Liver (tissue), 9 donors: ENCODE data around the gene MYO16. TPM values are rescaled to one million over a fixed set of nuclear protein-coding genes. Genes with fewer than 3 reads are reported as not detected.

Source experiments
- DNase-seq: peaks from one replicate; pipeline ENCODE4 v3.0.0-alpha.2; 2017; ENCODE audit warnings: low spot score
- H3K27ac ChIP-seq, 2 donors: one replicate each; pipeline ENCODE4 v1.7.0; 2013; ENCODE audit warnings: inconsistent platforms in 2 of 2, low read length in 2 of 2, control low read depth in 1 of 2, low read depth in 1 of 2, mild to moderate bottlenecking in 1 of 2
- H3K27me3 ChIP-seq, 4 donors: one replicate each; pipeline versions ENCODE4 v1.6.1 to v1.7.0; 2013; ENCODE audit warnings: low read length in 3 of 4, inconsistent platforms in 1 of 4, mild to moderate bottlenecking in 1 of 4, moderate library complexity in 1 of 4; ENCODE audit not compliant: control insufficient read depth in 4 of 4, insufficient read depth in 4 of 4
- H3K36me3 ChIP-seq, 4 donors: one replicate each; pipeline versions ENCODE4 v1.6.1 to v1.7.0; 2013; ENCODE audit warnings: low read length in 3 of 4, mild to moderate bottlenecking in 3 of 4, low read depth in 1 of 4, moderate library complexity in 1 of 4; ENCODE audit not compliant: control insufficient read depth in 4 of 4, insufficient read depth in 3 of 4
- H3K4me1 ChIP-seq, 4 donors: one replicate each; pipeline versions ENCODE4 v1.6.1 to v1.7.0; 2013; ENCODE audit warnings: low read length in 3 of 4, mild to moderate bottlenecking in 3 of 4, moderate library complexity in 1 of 4; ENCODE audit not compliant: control insufficient read depth in 4 of 4, insufficient read depth in 4 of 4
- H3K4me3 ChIP-seq, 3 donors: one replicate each; pipeline versions ENCODE4 v1.6.1 to v1.7.0; 2013; ENCODE audit warnings: low read length in 3 of 3, control low read depth in 1 of 3, low read depth in 1 of 3, mild to moderate bottlenecking in 1 of 3
- H3K9ac ChIP-seq, 2 donors: one replicate each; pipeline ENCODE4 v1.7.0; 2013; ENCODE audit warnings: low read length in 2 of 2, mild to moderate bottlenecking in 2 of 2, moderate library complexity in 2 of 2, control low read depth in 1 of 2, low read depth in 1 of 2
- H3K9me3 ChIP-seq, 4 donors: one replicate each; pipeline versions ENCODE4 v1.6.1 to v1.7.0; 2013; ENCODE audit warnings: low read length in 3 of 4; ENCODE audit not compliant: control insufficient read depth in 4 of 4
- CTCF ChIP-seq: fragments of 150-350 bp; IDR thresholded peaks from 2 replicates; pipeline ENCODE4 v1.5.1; 2017; ENCODE audit warnings: improper control_type of control experiment, low read depth, low read length; ENCODE audit not compliant: missing input control
- EGR1 ChIP-seq, 2 donors: IDR thresholded peaks; 2 replicates each; pipeline ENCODE4 v1.6.1; 2016 to 2018; ENCODE audit warnings: antibody characterized with exemption in 2 of 2, low read depth in 2 of 2
- FOXA1 ChIP-seq: IDR thresholded peaks from 2 replicates; pipeline ENCODE4 v1.6.1; 2016; ENCODE audit warnings: antibody characterized with exemption
- FOXA2 ChIP-seq: IDR thresholded peaks from 2 replicates; pipeline ENCODE4 v1.6.1; 2016; ENCODE audit warnings: antibody characterized with exemption
- GABPA ChIP-seq, 2 donors: IDR thresholded peaks in 1 of 2; conservative IDR thresholded peaks in 1 of 2; 2 replicates each; pipeline ENCODE4 v1.6.1; 2016; ENCODE audit warnings: antibody characterized with exemption in 2 of 2, mild to moderate bottlenecking in 1 of 2, moderate library complexity in 1 of 2
- HNF4A ChIP-seq, 2 donors: conservative IDR thresholded peaks; 2 replicates each; pipeline ENCODE4 v1.6.1; 2016; ENCODE audit warnings: antibody characterized with exemption in 2 of 2, mild to moderate bottlenecking in 2 of 2
- HNF4G ChIP-seq: IDR thresholded peaks from 2 replicates; pipeline ENCODE4 v1.6.1; 2016; ENCODE audit warnings: antibody characterized with exemption
- JUND ChIP-seq, 2 donors: IDR thresholded peaks; 2 replicates each; pipeline ENCODE4 v1.6.1; 2016; ENCODE audit warnings: antibody characterized with exemption in 2 of 2
- MAX ChIP-seq: IDR thresholded peaks from 2 replicates; pipeline ENCODE4 v1.6.1; 2016; ENCODE audit warnings: antibody characterized with exemption
- NR2F2 ChIP-seq: IDR thresholded peaks from 2 replicates; pipeline ENCODE4 v1.6.1; 2016; ENCODE audit warnings: antibody characterized with exemption
- RAD21 ChIP-seq, 2 donors: IDR thresholded peaks; 2 replicates each; pipeline ENCODE4 v1.6.1; 2016; ENCODE audit warnings: antibody characterized with exemption in 2 of 2, mild to moderate bottlenecking in 2 of 2
- REST ChIP-seq: IDR thresholded peaks from 2 replicates; pipeline ENCODE4 v1.6.1; 2016; ENCODE audit warnings: antibody characterized with exemption, mild to moderate bottlenecking
- RXRA ChIP-seq, 2 donors: IDR thresholded peaks; 2 replicates each; pipeline ENCODE4 v1.6.1; 2017 to 2018; ENCODE audit warnings: antibody characterized with exemption in 2 of 2, mild to moderate bottlenecking in 1 of 2
- SP1 ChIP-seq: IDR thresholded peaks from 2 replicates; pipeline ENCODE4 v1.6.1; 2018; ENCODE audit warnings: antibody characterized with exemption, mild to moderate bottlenecking
- TAF1 ChIP-seq: conservative IDR thresholded peaks from 2 replicates; pipeline ENCODE4 v1.6.1; 2016; ENCODE audit warnings: antibody characterized with exemption, mild to moderate bottlenecking
- YY1 ChIP-seq: IDR thresholded peaks from 2 replicates; pipeline ENCODE4 v1.6.1; 2016; ENCODE audit warnings: antibody characterized with exemption, mild to moderate bottlenecking
- ZBTB33 ChIP-seq: IDR thresholded peaks from 2 replicates; pipeline ENCODE4 v1.6.1; 2016; ENCODE audit warnings: antibody characterized with exemption
- WGBS: extraction: QIAGEN DNeasy Blood & Tissue Kit; methylation state at CpG from one replicate; pipeline ENCODE4 v1.1.7; 2013; 5-methylcytosine and 5-hydroxymethylcytosine counted together
- polyA plus RNA-seq, 2 donors: library from polyadenylated mRNA; stranded (reverse) in 1 of 2; unstranded in 1 of 2; fragments of 200-250 nt in 1 of 2; fragments of >200 nt in 1 of 2; fragmentation: Nextera tagmentation in 1 of 2; extraction: Ambion mirVana in 1 of 2; gene quantifications; one replicate each; pipeline versions ENCODE4 v1.2.1 to v1.2.3, GENCODE V29; 2013 to 2015
- total RNA-seq, 2 donors: library from RNA; depleted of rRNA; stranded (reverse); fragments of >200 nt; gene quantifications; one replicate each; pipeline ENCODE4 v1.2.3, GENCODE V29; 2014
- TF ChIP-seq, protein P1 (sequence below): IDR thresholded peaks from 2 replicates; pipeline ENCODE4 v1.6.1; 2016; ENCODE audit warnings: antibody characterized with exemption
- donor health status: healthy.
- donor health status: healthy.
- donor health status: healthy.
- donor health status: healthy.
- donor health status: healthy.

The MYO16 gene
- total and polyA plus RNA-seq, 4 donors: 0.37 to 1.1 (median 0.68) TPM

GRCh38 chr13:108674771-108675170 lies 45.4 kb downstream of the MYO16 start:
- no peak overlapping the region for H3K9ac ChIP-seq
- H3K27me3 ChIP-seq: peaks cover 0 to 6% (median 1%) of the 10 kb centered on the region in 4 donors
- DNase-seq: no peak
- H3K4me3 ChIP-seq: no peak overlapping the region
- no peaks in the 10 kb centered on the region for H3K9me3 ChIP-seq
- H3K27ac ChIP-seq: no peak overlapping the region
- H3K36me3 ChIP-seq: no peaks in the 10 kb centered on the region
- WGBS: 69% methylated on average over 4 of the region's 4 CpGs
- no peaks in the 10 kb centered on the region for H3K4me1 ChIP-seq
- TF ChIP-seq FOXA2: no peak
- TF ChIP-seq RXRA (IDR thresholded peaks at IDR 0.05): no peak
- no peak for TF ChIP-seq ZBTB33
- no peak for TF ChIP-seq GABPA (IDR thresholded peaks at IDR 0.05 in 1 of 2, conservative IDR thresholded peaks at IDR 0.05 in 1 of 2)

GRCh38 chr13:108676620-108677019 lies 47.2 kb downstream of the MYO16 start:
- WGBS: 45% methylated on average over 8 of the region's 8 CpGs

More at GRCh38 chr13:108676620-108677019, 47.2 kb downstream of the MYO16 start:
- DNase-seq: no peak
- Histone ChIP-seq H3K9me3 (no peaks in the 10 kb centered on the region), H3K9ac (no peak overlapping the region), H3K27me3 (peaks cover 0 to 6% (median 1%) of the 10 kb centered on the region in 4 donors), H3K4me1 (no peaks in the 10 kb centered on the region), H3K4me3 (no peak overlapping the region), H3K27ac (no peak overlapping the region), H3K36me3 (no peaks in the 10 kb centered on the region)
- TF ChIP-seq FOXA2 (no peak), CTCF (no peak), JUND (IDR thresholded peaks at IDR 0.05) (no peak), RAD21 (IDR thresholded peaks at IDR 0.05) (no peak), HNF4A (conservative IDR thresholded peaks at IDR 0.05) (no peak), MAX (no peak), FOXA1 (no peak), EGR1 (IDR thresholded peaks at IDR 0.05; ENCODE audit: low read depth in 2 of 2) (no peak), RXRA (IDR thresholded peaks at IDR 0.05) (no peak), GABPA (IDR thresholded peaks at IDR 0.05 in 1 of 2, conservative IDR thresholded peaks at IDR 0.05 in 1 of 2) (no peak), HNF4G (no peak), SP1 (no peak), REST (no peak), NR2F2 (no peak), ZBTB33 (no peak), TAF1 (no peak), YY1 (no peak)
- TF ChIP-seq, protein P1, sequence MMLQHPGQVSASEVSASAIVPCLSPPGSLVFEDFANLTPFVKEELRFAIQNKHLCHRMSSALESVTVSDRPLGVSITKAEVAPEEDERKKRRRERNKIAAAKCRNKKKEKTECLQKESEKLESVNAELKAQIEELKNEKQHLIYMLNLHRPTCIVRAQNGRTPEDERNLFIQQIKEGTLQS: no peak
